GM18870 (cell line): ENCODE data around the gene RRP9.
"Not testable (repeated sequence)": the region's sequence is repeated elsewhere in the genome, so short reads cannot be mapped to it uniquely, and the experiment has no call there.

ENCODE experiments used
- ATAC-seq: cut with Tn5 transposase; IDR thresholded peaks from one replicate; pipeline ENCODE4 v1.9.1; 2021; ENCODE audit warnings: moderate library complexity; ENCODE audit not compliant: unreplicated experiment

RRP9 gene

DNA sequence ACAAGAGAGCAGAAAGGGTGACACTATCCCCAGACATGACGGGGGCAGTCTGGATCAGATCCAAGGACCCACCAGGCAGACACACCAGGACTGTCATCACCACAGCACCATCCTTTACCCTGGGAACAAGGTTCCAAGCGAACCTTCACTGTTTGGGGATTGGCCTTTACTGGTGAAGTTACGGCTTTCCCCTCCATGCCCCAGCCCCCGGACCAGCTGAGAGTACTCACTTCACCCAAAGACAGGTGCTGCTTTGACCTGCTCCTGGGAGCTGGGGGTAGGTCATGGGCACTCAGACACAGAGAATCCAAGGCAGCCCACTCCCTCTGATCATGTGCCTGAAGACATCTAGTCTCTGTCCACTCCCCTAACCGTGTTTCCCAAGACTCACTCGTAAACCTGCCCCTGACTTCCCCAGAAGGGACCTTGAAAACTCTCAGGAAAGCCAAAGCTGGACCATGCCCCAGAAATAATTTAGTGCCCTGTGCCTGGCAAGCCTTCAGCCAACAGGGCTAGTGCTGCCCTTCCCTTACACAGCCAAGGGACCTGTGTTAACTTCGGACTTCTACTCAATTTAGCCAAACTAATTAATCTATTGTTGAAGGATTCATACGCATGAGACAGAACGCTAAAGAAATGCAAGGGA, 2.8 kb downstream of the RRP9 start:
- no peak for ATAC-seq

DNA sequence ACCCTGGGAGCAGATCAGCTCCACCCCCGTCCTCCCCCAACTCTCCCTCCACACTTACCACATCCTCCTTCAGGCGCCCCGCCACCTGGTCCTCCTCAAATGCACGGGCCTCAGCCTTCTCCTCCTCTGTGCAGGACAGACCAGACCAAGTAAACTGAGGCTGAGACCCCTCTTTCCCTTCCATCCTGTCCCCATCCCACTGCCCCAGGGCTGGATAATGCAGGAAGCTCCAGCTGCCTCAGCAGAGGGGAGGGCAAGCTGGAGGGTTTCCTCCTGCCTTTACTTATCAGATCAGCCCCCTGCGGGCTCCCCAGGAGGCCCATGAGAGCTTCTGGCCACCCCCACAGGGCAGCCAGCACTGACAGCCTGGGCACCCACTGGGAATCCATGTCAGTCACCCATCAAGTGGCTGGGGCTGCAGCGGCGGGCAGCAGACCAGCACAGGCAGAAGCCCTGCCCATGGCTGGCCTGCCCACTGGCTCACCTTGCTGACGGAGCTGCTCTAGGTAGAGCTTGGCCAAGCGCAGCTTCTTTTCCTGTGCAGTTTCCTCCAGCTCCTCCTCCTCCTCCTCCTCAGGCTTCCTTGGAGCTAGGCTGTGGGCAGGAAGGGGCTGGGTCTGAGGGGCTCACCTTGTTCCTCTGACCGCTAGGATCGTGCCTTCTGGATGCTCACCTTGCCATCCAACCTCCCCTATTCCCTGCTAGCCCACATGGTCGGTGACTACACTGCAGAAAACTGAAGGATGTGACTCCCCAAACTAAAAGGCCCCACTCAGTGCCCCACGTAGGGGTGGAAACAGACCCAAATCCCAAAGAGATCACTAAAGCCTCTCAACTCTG, 3.9 kb downstream of the RRP9 start:
- ATAC-seq, result no peak

DNA sequence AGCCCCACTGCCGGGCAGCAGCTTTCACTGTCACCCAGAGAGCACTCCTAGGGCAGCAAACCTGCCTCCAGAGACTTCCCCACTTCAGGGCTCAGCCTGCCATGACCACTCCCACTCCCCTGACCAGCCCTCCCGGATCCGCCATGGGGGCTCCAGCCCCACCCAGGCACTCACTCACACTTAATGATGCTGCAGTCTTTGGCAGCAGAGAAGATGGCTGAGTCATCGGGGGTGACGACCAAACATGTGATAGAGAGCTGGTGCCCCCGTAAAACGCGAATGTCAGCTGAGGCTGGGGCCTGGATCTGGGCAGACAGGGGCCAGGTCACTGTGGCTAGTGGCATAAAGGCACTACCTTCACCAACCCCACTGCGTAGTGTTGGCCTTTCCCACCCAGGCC, 4.7 kb downstream of the RRP9 start:
- ATAC-seq, result no peak

DNA sequence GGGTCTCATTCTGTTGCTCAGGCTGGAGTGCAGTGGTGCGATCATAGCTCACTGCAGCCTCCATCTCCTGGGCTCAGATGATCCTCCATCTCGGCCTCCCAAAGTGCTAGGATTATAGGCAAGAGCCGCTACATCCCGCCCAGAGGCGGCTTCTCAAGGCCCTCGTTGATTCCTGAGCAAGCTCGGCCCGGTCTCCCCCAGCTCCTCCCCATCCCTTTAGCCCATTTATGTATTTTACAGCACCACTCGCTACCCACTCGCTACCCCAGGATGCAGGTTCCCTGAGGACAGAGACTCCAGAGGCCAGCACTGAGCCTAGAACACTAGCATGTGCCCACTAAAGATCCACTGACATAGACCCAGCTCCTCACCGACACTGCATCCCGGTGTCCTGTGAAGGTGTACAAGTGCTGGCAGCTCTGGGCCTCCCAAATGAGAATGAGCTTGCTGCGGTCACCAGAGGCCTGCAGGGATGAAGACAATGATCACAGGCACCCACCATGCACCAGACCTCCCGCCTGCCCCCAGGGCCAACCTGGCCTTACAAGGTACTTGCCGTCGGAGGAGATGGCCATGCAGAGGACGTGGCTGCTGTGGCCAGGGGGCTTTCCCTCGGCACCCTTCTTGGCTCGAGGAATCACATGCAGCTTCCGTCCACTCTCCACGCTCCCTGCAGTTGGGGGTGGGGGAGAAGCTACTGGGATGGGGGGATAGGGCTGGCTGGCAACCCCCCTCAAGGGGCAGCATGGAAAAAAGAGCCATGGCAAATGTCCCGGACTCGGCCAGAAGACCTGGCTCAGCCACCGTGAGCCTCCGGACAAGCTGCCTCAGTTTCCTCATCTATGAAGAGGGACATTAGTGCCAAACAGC, 5.6 kb downstream of the RRP9 start:
- ATAC-seq, result no peak

DNA sequence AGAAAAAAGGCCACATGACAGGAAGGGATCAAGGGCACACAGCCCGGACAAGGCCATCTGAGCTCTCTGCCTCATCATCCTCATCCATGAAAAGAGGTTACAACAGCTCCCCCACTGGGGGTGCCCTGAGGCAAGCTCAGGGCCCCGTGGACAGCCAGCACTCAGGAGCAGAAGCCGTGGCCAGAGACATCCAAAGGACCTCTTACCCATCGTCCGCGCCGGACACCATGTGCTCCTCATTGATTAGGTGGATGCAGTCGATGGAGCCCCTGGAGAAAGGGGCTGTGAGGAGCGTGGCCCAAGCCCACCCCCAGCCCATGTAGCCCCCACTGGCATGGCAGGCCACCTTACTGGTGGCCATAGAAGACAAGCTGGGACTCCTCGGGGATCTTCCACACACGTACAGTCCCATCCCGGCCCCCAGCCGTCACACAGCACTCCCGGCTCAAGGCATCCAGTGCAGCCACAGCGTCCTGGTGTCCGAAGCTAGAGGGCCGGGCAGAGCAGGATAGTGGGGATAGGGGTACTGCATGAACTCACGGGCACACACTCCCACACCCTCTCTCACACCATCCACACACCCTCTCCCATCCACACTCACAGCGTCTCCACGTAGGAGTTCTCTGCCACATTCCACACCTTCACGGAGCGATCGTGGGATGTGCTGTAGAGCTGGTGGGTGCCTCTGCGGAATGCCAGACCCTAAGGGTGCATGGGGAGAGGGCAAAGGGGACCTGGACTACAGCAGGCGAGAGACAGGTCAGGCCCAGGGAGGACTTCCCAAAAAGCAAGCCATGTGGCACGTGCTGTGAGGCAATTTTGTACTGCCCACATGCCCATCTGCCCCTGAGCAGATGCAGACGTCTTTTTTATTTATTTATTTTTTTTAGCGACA, 6.5 kb downstream of the RRP9 start:
- no peak for ATAC-seq

DNA sequence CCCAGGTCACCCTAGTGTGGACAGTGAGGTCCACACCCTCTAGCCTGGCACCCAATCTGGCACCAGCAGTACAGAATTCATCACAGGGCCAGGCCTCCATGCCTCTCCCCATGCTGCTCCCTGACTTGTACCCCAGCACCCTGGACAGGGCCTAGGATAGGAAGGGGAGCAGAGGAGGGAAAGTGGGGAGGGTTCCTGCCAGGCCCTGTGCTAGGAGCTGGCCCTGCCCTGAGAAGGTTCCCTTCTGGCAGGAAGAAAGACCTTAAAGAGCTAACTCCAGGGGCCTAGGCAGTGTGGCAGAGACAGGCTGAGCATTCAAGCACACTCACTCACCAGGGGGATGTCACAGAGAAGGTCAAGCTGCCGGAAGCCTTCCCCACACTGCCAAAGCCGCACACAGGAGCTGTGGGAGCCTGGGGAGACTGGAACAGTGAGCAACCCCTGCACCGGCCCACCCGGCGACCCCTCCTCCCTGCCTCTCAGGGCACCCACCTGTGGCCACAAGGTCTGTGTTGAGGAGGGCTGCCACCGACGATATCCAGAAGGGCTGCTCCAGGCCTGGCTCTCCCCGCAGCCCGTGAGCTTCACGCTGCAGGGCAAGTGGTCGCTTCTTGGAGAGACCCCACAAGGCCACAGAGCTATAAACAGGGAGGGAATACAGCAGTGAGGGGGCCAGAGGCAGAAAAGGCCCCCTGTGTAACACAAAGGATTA, 7.4 kb downstream of the RRP9 start:
- ATAC-seq, result no peak

DNA sequence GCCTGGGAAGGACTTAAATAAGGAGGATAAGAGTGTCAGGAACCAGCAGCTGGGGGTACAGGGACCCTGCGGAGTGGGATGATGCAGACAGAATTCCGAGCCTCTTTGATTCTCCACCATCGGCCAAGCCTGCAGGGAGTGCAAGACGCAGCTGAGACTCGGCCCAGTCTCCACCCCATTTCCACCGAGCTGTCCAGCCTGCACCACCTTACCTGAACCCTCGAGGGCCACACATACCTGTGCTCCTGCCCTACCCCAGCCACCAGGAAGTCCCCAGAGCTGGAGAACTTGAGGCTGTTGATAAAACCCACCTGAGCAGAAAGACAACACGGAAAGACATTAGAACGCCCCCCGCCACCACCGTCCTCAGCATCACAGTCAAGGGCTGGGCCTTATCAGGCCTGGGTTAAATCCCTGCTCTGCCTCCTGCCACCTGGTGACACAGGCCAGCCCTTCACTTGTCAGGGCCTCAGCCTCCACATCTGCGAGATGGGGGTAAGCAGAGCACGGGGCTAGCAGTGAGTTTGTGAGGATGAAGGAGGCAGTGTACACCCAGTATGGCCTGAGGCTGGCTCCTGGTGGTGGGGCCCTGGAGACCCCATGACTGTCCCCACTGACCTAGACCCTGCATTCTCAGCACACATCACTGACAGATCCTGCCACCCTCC, 8.1 kb downstream of the RRP9 start:
- ATAC-seq, result no peak

DNA sequence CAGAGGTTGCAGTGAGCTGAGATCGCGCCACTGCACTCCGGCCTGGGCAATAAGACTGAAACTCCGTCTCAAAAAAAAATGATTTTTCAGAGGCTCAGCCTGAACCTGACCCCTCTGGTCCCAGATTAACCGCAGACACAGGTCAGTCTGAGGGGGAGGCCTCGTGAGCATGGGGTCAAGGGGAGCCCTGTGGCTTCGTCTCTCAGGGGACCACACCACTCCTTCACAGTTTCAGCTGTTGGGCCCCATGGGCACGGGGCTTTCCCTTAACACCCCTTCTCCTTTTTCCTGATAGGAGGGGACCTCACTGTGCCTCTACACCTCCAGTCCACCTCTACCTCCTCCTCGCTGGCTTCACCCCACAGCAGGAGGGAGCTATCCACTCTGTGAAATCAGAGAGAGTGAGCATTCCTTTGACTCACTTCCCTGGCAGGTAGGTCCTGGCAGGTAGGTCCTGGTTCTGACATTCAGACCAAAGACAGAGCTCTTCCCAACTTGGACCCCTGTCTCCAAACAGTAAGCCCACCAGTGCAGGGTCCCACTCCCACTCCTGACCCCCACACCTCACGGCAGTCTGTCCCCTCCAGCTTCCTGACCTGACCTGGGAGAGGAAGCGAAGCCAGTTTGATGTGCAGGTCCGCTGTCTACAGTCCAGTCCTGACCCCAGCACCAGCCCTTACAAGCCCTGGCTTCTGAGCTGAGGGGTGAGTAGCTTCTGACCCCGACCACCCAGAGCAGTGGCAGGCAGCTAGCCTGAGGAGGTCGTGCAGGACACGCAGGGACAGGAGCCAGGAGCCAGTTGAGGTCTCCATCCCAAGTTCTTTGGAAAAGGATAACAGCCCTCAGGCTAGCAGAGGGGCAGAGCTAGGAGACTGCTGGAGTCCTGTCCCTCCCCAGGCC, 9.0 kb downstream of the RRP9 start:
- ATAC-seq, result no peak

DNA sequence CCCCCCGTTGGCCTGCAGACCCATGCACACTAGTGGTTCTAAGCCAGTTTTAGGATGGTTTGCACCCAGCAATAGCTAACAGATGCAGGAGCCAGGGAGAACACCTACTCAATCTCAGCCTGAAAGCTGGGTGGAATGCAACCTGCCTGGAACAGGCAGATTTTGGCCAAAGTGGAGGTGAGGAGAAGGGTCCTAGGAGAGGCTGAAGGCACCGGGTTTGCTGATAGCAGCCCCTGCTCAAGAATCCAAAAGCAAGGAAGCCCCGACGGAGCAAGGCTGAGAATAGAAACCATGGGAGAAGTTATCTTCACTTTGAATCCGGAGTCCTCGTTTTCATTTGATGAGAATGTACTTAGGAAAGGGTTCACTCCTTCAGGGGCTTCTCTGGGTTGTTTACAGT, 9.9 kb downstream of the RRP9 start:
- ATAC-seq, result no peak

DNA sequence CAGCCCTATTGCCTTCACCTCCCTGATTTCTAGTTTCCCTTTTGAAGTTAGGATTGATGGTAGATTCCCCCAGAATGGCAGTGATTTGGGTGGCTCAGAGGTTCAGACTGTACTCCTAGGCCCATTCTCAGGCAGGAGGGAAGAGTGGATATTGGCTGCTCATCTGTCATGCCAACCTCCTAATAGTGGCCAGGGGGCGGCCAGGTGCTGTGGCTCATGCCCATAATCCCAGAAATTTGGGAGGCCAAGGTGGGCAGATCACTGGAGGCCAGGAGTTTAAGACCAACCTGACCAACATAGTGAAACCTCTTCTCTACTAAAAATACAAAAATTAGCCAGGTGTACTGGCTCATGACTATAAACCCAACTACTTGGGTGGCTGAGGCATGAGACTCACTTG, 11.3 kb downstream of the RRP9 start:
- no peak for ATAC-seq

DNA sequence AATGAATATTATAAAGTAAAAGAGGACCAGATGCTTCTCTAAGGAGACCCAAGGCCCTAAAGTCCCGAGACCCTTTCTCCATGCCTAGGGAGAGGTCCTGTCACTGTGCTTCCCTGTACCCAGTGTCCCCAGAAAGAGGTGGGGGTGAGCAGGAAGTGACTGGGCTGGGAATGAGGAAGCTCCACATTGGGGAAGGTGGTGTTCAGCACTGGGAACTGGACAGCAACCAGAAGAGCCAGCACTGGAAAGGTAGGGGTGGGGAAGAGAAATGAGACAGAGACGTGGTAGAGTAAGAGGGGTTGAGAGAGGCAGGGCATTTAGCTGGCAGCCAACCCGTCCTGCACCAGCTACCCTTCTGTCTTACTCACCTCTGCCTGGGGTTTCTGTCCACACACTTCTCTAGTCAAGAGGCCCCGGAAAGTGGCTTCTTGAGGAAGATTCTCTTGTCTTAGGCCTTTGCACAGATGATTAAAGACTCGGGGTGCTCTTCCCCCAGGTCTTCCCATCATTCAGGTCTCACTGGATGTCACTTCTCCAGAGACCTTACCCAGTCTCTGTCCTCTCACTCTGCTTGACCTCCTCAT, 12.2 kb downstream of the RRP9 start:
- no peak for ATAC-seq

DNA sequence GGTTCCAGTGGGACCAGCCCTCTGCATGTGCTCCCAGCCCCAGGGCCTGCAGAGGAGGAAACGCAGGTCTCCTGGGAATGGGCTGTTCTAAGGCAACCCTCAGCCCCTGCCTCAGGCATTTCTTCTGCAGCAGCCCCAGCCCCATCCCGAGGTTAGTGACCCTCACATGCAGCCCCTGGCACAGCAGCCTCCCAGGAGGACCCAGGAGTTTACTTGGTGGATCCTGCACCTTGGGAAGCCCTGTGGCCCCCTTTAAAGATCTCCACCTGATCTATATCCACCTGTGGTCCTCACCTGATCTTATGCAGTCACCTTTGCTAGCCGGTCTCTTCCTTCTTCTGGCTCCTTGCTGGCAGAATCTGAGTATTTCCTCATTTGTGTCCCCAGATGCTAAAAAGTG, 12.7 kb downstream of the RRP9 start:
- ATAC-seq, result not testable (repeated sequence)

DNA sequence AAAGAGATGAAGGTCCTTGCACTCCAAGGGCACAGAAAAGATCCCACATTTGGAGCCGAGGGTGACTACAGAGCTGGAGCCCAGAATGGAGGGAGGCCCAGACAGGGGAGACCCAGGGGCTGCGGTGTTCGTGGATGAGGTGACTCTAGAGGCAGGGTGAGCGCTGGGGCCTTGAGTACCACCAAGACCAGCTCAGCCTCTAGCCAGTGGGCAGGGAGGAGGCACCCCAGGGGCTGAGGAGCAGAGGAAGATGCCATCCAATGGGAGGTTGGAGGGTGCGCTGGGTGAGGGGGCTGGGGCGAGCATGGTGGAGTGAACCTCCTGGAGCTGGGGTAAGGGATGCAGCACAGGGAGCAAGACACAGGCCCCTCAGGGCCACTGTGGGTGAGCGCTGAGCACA, 13.3 kb downstream of the RRP9 start:
- ATAC-seq, result no peak

DNA sequence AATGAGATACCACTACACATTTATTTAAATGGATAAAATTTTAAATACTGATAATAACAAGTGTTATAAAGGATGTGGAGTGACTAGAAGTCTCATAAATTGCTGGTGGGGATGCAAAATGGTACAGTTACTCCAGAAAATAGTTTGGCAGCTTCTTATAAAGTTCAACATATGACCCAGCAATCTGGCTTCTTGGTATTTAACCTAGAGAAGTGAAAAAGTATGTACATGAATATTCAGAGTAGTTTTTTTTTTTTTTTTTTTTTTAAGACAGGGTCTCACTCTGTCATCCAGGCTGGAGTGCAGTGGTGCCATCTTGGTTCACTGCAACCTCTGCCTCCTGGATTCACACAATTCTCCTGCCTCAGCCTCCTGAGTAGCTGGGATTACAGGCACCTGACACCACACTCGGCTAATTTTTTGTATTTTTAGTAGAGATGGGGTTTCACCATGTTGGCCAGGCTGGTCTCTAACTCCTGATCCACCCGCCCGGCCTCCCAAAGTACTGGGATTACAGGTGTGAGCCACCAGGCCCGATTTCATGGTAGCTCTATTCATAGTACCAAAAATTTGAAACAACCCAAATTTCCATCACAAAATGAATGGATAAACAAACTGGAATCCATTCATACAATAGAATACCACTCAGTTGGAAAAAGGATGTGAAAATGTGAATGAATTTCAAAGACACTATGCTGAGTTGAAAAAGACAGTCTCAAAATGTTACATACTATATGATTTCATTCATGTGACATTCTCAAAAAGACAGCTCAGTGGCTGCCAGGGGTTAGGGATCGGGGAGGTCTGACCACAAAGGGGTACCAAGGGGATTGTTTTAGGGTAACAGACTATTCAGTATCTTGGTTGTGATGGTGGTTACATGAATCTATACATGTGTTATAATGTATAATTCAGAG, 14.4 kb downstream of the RRP9 start:
- no peak for ATAC-seq

DNA sequence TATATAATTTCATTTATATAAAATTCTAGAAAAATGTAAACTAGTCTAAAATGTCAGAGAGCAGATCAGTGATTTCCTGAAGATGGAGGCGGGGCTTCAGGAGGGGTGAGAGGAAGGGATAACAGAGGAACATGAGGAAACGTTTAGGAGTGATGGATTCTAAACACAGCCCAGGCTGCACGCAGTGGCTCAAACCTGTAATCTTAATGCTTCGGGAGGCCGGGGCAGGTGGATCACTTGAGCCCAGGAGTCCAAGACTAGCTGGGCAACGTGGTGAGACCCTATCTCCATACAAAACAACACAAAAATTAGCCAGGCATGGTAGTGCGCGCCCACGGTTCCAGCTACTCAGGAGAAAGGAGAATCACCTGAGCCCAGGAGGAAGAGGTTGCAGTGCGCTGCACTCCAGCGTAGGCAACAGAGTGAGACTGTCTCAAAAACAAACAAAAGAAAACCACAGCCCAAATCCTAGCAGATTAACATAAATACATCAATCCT, 20.6 kb downstream of the RRP9 start:
- ATAC-seq, result no peak

DNA sequence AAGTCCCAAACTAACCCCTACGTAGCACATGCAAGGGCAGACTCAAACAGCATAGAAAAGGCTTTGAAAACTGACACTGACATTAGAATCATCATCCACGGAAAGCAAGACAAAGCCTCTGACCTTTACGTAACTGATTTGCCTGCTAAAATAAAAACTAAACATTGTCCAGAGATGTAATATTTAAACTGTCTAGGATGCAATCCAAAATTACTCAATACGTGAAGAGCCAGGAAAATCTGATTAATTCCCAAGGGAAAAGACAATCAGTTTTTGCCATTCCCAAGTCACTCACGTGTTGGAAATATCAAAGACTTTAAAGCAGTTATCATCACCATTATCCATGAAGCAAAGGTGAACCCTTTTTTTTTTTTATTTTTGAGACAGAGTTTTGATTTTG, 25.3 kb downstream of the RRP9 start:
- no peak for ATAC-seq

DNA sequence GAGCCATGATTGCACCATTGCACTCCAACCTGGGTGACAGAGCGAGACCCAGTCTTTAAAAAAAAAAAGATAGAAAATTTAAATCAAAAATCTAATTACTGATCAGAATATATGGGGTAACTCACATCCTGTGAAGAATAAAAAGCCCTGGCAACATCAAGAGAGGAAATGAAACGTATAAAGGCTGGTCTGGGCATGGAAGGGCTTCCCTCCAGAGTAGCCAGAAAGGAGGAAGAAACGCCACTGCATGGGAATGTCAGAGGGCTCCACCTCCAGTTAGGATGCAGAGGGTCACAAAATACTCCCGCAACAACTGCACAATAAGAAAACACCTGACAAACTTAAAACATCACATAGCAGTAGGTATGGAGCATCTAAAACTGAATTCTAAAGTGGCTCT, 33.7 kb downstream of the RRP9 start:
- ATAC-seq, result no peak
